Measurements from ENCODE around the gene CFAP157. TPM values are rescaled to one million over a fixed set of nuclear protein-coding genes. Genes with fewer than 3 reads are reported as not detected.

The CFAP157 gene
- total RNA-seq, 4 donors from 2014 or later = 0.24 to 1.0 TPM; not detected in 2

DNA sequence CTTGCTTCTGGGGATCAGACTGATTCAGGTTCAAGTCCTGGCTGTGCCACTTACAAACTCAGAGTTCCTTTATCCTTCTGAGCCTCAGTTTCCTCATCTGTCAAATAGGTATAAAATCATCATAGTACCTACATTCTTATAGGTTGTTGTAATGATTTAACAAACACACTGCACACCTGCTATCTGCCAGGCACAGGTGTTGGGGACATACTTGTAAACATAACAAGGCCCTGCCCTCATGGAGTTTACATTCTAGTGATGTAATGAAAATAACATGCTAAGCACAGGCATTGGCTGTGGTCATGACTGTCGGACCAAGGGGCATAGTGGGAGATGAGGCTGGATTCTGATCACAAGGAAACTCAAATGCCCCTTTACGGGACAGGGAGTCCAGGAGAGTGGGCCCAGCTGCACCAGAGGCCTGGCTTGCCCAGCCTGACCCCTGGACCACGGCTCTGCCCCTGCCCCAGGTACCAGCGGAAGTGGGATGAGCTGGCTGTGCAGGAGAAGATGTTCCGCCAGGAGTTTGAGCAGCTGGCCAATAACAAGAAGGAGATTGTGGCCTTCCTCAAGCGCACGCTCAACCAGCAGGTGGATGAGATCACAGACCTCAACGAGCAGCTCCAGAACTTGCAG is 2.3 kb downstream of the CFAP157 start:
- DNase-seq (ENCODE audit: low spot score) (no peak), ATAC-seq (ENCODE audit: low FRiP score) (no peak)
- TF ChIP-seq, protein P1, sequence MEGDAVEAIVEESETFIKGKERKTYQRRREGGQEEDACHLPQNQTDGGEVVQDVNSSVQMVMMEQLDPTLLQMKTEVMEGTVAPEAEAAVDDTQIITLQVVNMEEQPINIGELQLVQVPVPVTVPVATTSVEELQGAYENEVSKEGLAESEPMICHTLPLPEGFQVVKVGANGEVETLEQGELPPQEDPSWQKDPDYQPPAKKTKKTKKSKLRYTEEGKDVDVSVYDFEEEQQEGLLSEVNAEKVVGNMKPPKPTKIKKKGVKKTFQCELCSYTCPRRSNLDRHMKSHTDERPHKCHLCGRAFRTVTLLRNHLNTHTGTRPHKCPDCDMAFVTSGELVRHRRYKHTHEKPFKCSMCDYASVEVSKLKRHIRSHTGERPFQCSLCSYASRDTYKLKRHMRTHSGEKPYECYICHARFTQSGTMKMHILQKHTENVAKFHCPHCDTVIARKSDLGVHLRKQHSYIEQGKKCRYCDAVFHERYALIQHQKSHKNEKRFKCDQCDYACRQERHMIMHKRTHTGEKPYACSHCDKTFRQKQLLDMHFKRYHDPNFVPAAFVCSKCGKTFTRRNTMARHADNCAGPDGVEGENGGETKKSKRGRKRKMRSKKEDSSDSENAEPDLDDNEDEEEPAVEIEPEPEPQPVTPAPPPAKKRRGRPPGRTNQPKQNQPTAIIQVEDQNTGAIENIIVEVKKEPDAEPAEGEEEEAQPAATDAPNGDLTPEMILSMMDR (IDR thresholded peaks at IDR 0.05) = no peak

DNA sequence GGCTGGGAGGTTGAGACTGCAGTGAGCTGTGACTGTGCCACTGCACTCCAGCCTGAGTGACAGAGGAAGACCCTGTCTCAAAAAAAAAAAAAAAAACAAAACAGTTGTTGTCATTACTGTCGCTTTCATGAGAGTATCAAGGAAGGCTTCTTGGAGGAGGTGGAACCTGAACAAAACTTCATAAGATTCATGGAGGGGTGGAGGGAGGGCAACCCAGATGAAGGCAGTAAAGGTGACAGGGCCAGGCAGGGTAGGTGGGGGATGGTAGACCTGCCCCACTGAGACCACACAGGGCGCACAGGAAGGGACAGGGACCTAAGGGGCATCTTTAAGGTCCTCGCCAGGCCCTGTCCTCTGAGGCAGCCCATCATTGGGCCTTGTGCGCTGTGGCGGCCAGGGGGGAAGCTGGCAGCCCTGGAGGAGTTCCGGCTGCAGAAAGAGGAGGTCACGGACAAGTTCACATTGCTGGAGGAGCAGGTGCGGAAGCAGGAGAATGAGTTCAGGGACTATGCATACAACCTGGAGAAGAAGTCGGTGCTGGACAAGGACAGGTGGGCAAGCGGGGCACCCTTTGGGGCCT is 3.5 kb downstream of the CFAP157 start:
- ATAC-seq (ENCODE audit: low FRiP score) = no peak
- DNase-seq (ENCODE audit: low spot score) = no peak
- TF ChIP-seq, protein P1 (IDR thresholded peaks at IDR 0.05) = no peak

DNA sequence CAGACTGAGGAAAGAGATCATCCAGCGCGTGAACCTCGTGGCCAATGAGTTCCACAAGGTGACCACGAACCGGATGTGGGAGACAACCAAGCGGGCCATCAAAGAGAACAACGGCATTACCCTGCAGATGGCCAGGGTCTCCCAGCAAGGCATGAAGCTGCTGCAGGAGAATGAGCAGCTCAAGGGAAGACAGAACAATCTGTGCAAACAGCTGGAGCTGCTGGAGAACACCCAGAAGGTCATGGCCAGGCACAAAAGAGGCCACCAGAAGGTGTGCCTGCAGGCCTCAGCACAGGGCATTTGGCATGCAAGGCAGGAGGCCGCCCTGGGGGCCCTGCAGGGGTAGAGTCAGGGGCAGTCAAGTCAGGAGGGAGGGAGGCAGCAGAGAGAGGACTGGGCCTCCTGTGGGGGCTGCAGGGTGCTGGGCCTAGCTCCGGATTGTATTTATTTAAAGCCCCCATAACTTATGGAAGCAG is 4.5 kb downstream of the CFAP157 start:
- no peak for ATAC-seq (ENCODE audit: low FRiP score)
- DNase-seq (ENCODE audit: low spot score) = no peak
- TF ChIP-seq, protein P1 (IDR thresholded peaks at IDR 0.05) = no peak

DNA sequence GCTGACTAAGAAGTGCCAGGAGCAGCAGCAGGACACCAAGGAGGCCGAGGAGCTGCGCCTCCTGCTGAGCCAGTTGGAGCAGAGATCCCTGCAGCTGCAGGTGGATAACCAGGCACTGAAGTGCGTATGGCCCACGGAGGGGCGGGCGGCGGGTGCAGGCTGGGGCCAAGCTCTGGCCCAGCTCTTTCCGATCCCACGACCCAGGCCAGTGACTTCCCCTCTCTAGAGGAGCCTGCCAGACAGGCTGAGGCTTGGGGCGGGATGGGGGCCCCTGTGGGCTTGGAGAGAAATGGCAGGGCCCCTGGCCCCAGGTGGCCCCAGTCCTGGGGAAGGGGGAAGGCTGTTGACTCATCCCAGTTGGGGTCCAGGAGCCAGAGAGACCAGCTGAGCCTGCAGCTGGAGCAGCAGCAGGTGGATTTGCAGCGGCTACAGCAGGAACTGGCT is 5.1 kb downstream of the CFAP157 start:
- ATAC-seq (ENCODE audit: low FRiP score) (no peak), DNase-seq (ENCODE audit: low spot score) (no peak)
- TF ChIP-seq, protein P1 (IDR thresholded peaks at IDR 0.05) = no peak

DNA sequence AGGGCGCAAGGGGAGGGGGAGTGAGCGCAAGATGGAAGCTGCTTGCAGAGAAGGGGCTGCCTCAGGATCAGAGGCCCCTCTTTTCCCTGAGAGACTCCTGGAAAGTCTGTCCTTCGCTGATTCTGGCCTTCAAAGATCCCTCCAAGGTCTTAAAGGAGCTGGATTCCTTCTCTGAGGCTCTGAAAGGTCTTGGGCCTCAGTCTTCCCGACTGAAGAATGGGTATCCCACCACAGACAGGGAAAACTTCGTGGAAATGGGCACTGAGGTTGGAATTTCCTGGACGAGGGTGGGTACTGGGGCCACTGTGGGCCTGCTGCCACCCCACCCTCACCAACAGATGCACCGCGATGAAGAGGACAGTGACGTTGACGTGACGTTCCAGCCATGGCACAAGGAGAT is 5.6 kb downstream of the CFAP157 start:
- DNase-seq (ENCODE audit: low spot score) (no peak), ATAC-seq (ENCODE audit: low FRiP score) (no peak)
- TF ChIP-seq, protein P1 (IDR thresholded peaks at IDR 0.05) = no peak

DNA sequence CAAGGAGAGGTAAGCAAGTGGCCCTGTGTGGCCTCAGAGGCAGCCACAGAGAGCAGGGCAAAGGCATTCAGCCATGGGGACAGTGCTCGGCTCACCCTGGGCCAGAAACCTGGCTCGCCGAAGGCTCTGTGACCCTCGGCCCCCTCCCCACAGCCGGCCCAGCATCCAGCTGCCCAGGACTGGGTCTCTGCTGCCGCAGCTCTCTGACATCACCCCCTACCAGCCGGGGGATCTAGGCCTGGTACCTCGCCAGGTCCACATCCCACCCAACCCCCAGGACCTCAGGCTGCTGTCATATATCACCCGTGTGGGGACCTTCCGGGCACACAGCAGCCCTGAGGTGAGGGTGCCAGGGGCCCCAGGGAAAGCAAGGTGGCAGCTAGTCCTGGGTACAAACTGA is 6.1 kb downstream of the CFAP157 start:
- no peak for ATAC-seq (ENCODE audit: low FRiP score)
- TF ChIP-seq, protein P1 (IDR thresholded peaks at IDR 0.05) = no peak
- DNase-seq (ENCODE audit: low spot score) = no peak

Data from omental fat pad (tissue), 4 donors.